Measurements from ENCODE around the gene GOLGA6L22.
"Not testable (repeated sequence)": the region's sequence is repeated elsewhere in the genome, so short reads cannot be mapped to it uniquely, and the experiment has no call there.

Gene GOLGA6L22

GRCh38 chr15:22458603-22459002 is at the start of gene GOLGA6L22:
Gene GOLGA6L22 (plus strand): TSS chr15:22458903. CDS start chr15:22458994, 91 bp downstream.
- DNase-seq, result not testable (repeated sequence)

- DNase-seq, result not testable (repeated sequence)
Measured at GRCh38 chr15:22417288-22417687, 41.4 kb upstream of the GOLGA6L22 start.

- not testable (repeated sequence) for DNase-seq
Measured at GRCh38 chr15:22417795-22418194, 40.9 kb upstream of the GOLGA6L22 start.

- DNase-seq, result not testable (repeated sequence)
Measured at GRCh38 chr15:22418212-22418611, 40.5 kb upstream of the GOLGA6L22 start.

GRCh38 chr15:22418666-22419065 is 40.0 kb upstream of the GOLGA6L22 start:
- DNase-seq, result not testable (repeated sequence)

GRCh38 chr15:22420340-22420739 is 38.4 kb upstream of the GOLGA6L22 start:
- not testable (repeated sequence) for DNase-seq

GRCh38 chr15:22429426-22429825 is 29.3 kb upstream of the GOLGA6L22 start:
- DNase-seq, result not testable (repeated sequence)

GRCh38 chr15:22431687-22432086 is 27.0 kb upstream of the GOLGA6L22 start:
- not testable (repeated sequence) for DNase-seq

- peak; percentile 44 for DNase-seq
Measured at GRCh38 chr15:22494490-22495113, 35.9 kb downstream of the GOLGA6L22 start.

- DNase-seq, result not testable (repeated sequence)
Measured at GRCh38 chr15:22497200-22497599, 38.5 kb downstream of the GOLGA6L22 start.

GRCh38 chr15:22498220-22498925 is 39.7 kb downstream of the GOLGA6L22 start:
- not testable (repeated sequence) for DNase-seq

- DNase-seq, result not testable (repeated sequence)
Measured at GRCh38 chr15:22502272-22502671, 43.6 kb downstream of the GOLGA6L22 start.

- not testable (repeated sequence) for DNase-seq
Measured at GRCh38 chr15:22506959-22507358, 48.3 kb downstream of the GOLGA6L22 start.

- not testable (repeated sequence) for DNase-seq
Measured at GRCh38 chr15:22516140-22516539, 57.4 kb downstream of the GOLGA6L22 start.

Data from hematopoietic multipotent progenitor cell treated with erythropoietin and hydrocortisone succinate and interleukin-3 and kit ligand, for 8 days (in vitro differentiated cells).